ENCODE measurements around the gene ANO5. TPM values are rescaled to one million over a fixed set of nuclear protein-coding genes. Genes with fewer than 3 reads are reported as not detected.

Gene ANO5
- total RNA-seq, 1 experiment from 2014 or later, result 3.4 TPM

DNA sequence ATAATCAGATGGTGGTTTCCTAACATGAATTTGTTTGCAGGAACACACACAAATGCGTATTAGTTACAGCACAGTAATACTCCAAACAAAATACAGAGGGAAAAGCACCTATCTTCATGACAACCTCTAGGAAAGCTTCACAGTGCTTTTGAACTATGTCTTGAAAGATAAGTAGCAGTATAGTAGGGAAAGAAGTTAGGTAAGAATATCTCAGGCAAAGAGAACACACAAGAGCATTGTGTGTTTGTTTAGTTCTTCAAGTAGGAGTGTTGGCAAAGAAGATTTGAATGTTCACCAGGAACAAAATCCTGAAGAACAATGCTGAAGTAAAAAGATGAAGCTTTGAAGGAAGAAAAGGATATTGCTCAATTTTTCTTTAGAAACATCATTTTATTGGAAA, 54.1 kb downstream of the ANO5 start:
- H3K9ac ChIP-seq (ENCODE audit: extremely low read depth, insufficient read length, low read length), result no peak overlapping the region
- no CpG with 5 or more reads among the region's 1 CpG for whole genome bisulfite sequencing (ENCODE audit: extremely low coverage, insufficient read length, low lambda C conversion rate)
- DNase-seq, result no peak
- no peak overlapping the region for H2AFZ ChIP-seq (ENCODE audit: low read length)
- H4K5ac ChIP-seq (ENCODE audit: insufficient read length, low read depth, low read length), result no peak overlapping the region
- H4K91ac ChIP-seq (ENCODE audit: insufficient read length, low read depth, low read length), result no peak overlapping the region
- no peak overlapping the region for H3T11ph ChIP-seq (ENCODE audit: low read length)
- H3K27me3 ChIP-seq (ENCODE audit: insufficient read depth, low read length), result no peaks in the 10 kb centered on the region
- H2BK20ac ChIP-seq (ENCODE audit: low read depth, low read length, poor library complexity, severe bottlenecking), result no peak overlapping the region
- no peaks in the 10 kb centered on the region for H3K23me2 ChIP-seq (ENCODE audit: insufficient read length, low read depth, low read length, poor library complexity, severe bottlenecking)
- no peak overlapping the region for H3K23ac ChIP-seq (ENCODE audit: insufficient read length, low read depth, low read length)
- H2BK15ac ChIP-seq (ENCODE audit: low read depth, low read length), result no peak overlapping the region
- H3K4ac ChIP-seq (ENCODE audit: low read depth, low read length), result no peak overlapping the region
- no peak overlapping the region for H2BK120ac ChIP-seq (ENCODE audit: low read depth, low read length, poor library complexity, severe bottlenecking)
- H3K4me3 Mint-ChIP-seq, result no peak overlapping the region
- H3K14ac ChIP-seq (ENCODE audit: insufficient read depth, low read length), result no peak overlapping the region
- no peak overlapping the region for H3K27ac Mint-ChIP-seq
- peaks cover 0 to 4% (median 0%) of the 10 kb centered on the region in 3 experiments; a peak in 1 of 7 replicates for H3K36me3 Mint-ChIP-seq (ENCODE audit: insufficient read depth in 1 of 3, low read depth in 3 of 3)
- H3K9me3 Mint-ChIP-seq, result no peaks in the 10 kb centered on the region
- TF ChIP-seq, protein P1, sequence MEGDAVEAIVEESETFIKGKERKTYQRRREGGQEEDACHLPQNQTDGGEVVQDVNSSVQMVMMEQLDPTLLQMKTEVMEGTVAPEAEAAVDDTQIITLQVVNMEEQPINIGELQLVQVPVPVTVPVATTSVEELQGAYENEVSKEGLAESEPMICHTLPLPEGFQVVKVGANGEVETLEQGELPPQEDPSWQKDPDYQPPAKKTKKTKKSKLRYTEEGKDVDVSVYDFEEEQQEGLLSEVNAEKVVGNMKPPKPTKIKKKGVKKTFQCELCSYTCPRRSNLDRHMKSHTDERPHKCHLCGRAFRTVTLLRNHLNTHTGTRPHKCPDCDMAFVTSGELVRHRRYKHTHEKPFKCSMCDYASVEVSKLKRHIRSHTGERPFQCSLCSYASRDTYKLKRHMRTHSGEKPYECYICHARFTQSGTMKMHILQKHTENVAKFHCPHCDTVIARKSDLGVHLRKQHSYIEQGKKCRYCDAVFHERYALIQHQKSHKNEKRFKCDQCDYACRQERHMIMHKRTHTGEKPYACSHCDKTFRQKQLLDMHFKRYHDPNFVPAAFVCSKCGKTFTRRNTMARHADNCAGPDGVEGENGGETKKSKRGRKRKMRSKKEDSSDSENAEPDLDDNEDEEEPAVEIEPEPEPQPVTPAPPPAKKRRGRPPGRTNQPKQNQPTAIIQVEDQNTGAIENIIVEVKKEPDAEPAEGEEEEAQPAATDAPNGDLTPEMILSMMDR (conservative IDR thresholded peaks at IDR 0.05), result no peak
- H3K18ac ChIP-seq (ENCODE audit: insufficient read length, low read depth, low read length), result no peak overlapping the region
- H2BK12ac ChIP-seq (ENCODE audit: insufficient read length, low read depth, low read length), result no peak overlapping the region
- no peak overlapping the region for H2AK5ac ChIP-seq (ENCODE audit: insufficient read length, low read length)
- no peak overlapping the region for H3K4me2 ChIP-seq (ENCODE audit: insufficient read depth, insufficient read length, low read length)
- peaks cover 5 to 9% of the 10 kb centered on the region in 2 experiments for H3K4me1 Mint-ChIP-seq
- no peak overlapping the region for H3K27ac ChIP-seq (ENCODE audit: insufficient read length, low read depth, low read length)
- H3K4me1 ChIP-seq (ENCODE audit: insufficient read depth, low read length), result no peaks in the 10 kb centered on the region
- H3K56ac ChIP-seq (ENCODE audit: insufficient read length, low read depth, low read length), result no peak overlapping the region
- no peaks in the 10 kb centered on the region for H3K9me3 ChIP-seq (ENCODE audit: control insufficient read depth, low read depth, low read length)
- H2BK5ac ChIP-seq (ENCODE audit: insufficient read length, low read length), result no peak overlapping the region
- no peaks in the 10 kb centered on the region for H4K20me1 ChIP-seq (ENCODE audit: control insufficient read depth, insufficient read depth, insufficient read length)
- no peaks in the 10 kb centered on the region for H3K79me1 ChIP-seq (ENCODE audit: insufficient read depth, low read depth, low read length, poor library complexity, severe bottlenecking)
- no peaks in the 10 kb centered on the region for H3K79me2 ChIP-seq (ENCODE audit: insufficient read depth, low read length)
- no peaks in the 10 kb centered on the region for H3K27me3 Mint-ChIP-seq (ENCODE audit: low read depth)
- no peak overlapping the region for H4K8ac ChIP-seq (replicated peaks; ENCODE audit: insufficient read length, low read depth, low read length)

Measured in H9 (cell line).